GM23248 (cell line): Measurements from ENCODE around the gene ARID5B.

ENCODE experiments used
- EZH2 ChIP-seq: fragments of 200-600 bp; sonication (generic); IDR thresholded peaks from 2 replicates; pipeline ENCODE4 v1.6.1; 2018; ENCODE audit warnings: antibody characterized with exemption, mild to moderate bottlenecking; ENCODE audit not compliant: insufficient read depth, poor library complexity, severe bottlenecking
- EZH2phosphoT487 ChIP-seq: fragments of 200-600 bp; sonication (generic); IDR thresholded peaks from 2 replicates; pipeline ENCODE4 v1.6.1; 2018; ENCODE audit warnings: antibody characterized with exemption, moderate library complexity, mild to moderate bottlenecking, low read depth; ENCODE audit not compliant: insufficient read depth

GRCh38 chr10:62037166-62037831 is 135.8 kb downstream of the ARID5B start:
- no peak for TF ChIP-seq EZH2
- no peak for TF ChIP-seq EZH2phosphoT487
